Measurements from ENCODE around the gene CD70. TPM values are rescaled to one million over a fixed set of nuclear protein-coding genes. Genes with fewer than 3 reads are reported as not detected.
A peak's percentile ranks its signal among the peaks of the same experiment; 100 is the strongest.
"Not testable (repeated sequence)": the region's sequence is repeated elsewhere in the genome, so short reads cannot be mapped to it uniquely, and the experiment has no call there.

CD70 gene
- 0.88 TPM for polyA plus RNA-seq (2013, experiment 1 of 2)
- polyA plus RNA-seq (2013, experiment 2 of 2), result 0.91 TPM

DNA sequence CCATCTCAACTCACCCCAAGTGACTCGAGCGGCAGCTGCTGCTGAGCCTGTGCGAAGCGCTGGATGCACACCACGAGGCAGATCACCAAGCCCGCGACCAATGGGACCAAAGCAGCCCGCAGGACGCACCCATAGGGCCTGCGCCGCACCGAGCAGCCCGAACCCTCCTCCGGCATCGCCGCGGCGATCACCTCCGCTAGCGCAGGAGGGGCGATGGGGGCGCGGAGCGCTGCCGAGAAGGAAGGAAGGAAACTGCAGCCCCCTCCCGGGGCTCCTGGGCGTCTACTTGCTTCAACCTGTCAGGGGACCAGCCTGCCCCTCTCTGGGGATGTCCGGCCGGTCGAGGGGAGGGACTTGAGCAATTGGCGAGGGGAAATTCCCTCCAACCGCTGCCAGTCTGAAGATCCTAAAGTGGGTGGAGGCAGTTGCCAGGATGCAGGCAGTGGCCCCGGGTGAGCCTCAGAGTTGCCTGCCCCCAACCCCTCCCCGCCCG lies at the start of gene CD70:
Gene CD70, minus strand, starts transcription at position 324 of the 493 bp plus-strand sequence. Its CDS starts 148 bp downstream, at position 176.
- Histone ChIP-seq H3K18ac (ENCODE audit: low read length) (peak within 1 kb of the TSS; percentile 52), H2AFZ (ENCODE audit: low read length) (peak within 1 kb of the TSS; percentile 80), H3K79me1 (ENCODE audit: low read depth, low read length) (no peaks in the 10 kb centered on the region), H3K23ac (ENCODE audit: low read depth, low read length, poor library complexity) (peak within 1 kb of the TSS; percentile 56), H3K4me1 (ENCODE audit: control insufficient read depth in 2 of 2, insufficient read depth in 1 of 2, low read depth in 1 of 2, low read length in 2 of 2) (peaks cover 2 to 15% of the 10 kb centered on the region in 2 donors), H2BK120ac (ENCODE audit: low read depth, low read length) (no peak within 1 kb of the TSS), H3K4ac (ENCODE audit: low read length) (no peak within 1 kb of the TSS), H2BK12ac (ENCODE audit: low read length) (no peak within 1 kb of the TSS), H2AK5ac (ENCODE audit: low read depth, low read length) (peak within 1 kb of the TSS; percentile 81), H3K4me3 (ENCODE audit: low read length in 2 of 2) (peak within 1 kb of the TSS; percentile 9 to 72), H3K9me3 (replicated peaks in 1 of 2; ENCODE audit: control insufficient read depth in 2 of 2, insufficient read depth in 1 of 2, low read depth in 1 of 2, low read length in 2 of 2) (peaks cover 0 to 4% of the 10 kb centered on the region in 2 donors), H4K91ac (ENCODE audit: low read depth, low read length, poor library complexity) (no peak within 1 kb of the TSS), H2BK5ac (ENCODE audit: low read length) (no peak within 1 kb of the TSS), H4K8ac (ENCODE audit: low read depth, low read length) (no peak within 1 kb of the TSS), H3K9ac (ENCODE audit: low read depth, low read length, poor library complexity) (peak within 1 kb of the TSS; percentile 9), H3K14ac (ENCODE audit: low read length) (peak within 1 kb of the TSS; percentile 64), H3K27me3 (ENCODE audit: control insufficient read depth in 3 of 3, insufficient read depth in 3 of 3, low read depth in 1 of 3, low read length in 3 of 3) (peaks cover 29 to 76% (median 58%) of the 10 kb centered on the region in 3 experiments), H2BK15ac (ENCODE audit: low read length) (peak within 1 kb of the TSS; percentile 88), H3K4me2 (ENCODE audit: insufficient read depth, low read length, poor library complexity, severe bottlenecking) (peak within 1 kb of the TSS; percentile 79), H3K27ac (replicated peaks; ENCODE audit: low read length) (no peak within 1 kb of the TSS), H3K36me3 (replicated peaks in 1 of 2; ENCODE audit: control insufficient read depth in 2 of 2, insufficient read depth in 2 of 2, low read length in 2 of 2) (no peaks in the 10 kb centered on the region)
- no CpG with 5 or more reads among the region's 35 CpGs for WGBS, 2 donors (ENCODE audit: extremely low coverage in 2 of 2, insufficient read length in 2 of 2, insufficient replicate concordance in 1 of 2)
- peak; percentile 44 for DNase-seq (ENCODE audit: low spot score)

GRCh38 chr19:6640333-6640732 lies 49.4 kb upstream of the CD70 start:
- not testable (repeated sequence) for H2AK5ac ChIP-seq (ENCODE audit: low read depth, low read length); H2BK120ac ChIP-seq (ENCODE audit: low read depth, low read length); H3K4me1 ChIP-seq (ENCODE audit: control insufficient read depth in 2 of 2, insufficient read depth in 1 of 2, low read depth in 1 of 2, low read length in 2 of 2); H3K27ac ChIP-seq (replicated peaks; ENCODE audit: low read length); H3K18ac ChIP-seq (ENCODE audit: low read length); H2AFZ ChIP-seq (ENCODE audit: low read length); DNase-seq (ENCODE audit: low spot score); H3K23ac ChIP-seq (ENCODE audit: low read depth, low read length, poor library complexity); H2BK15ac ChIP-seq (ENCODE audit: low read length); H3K4me3 ChIP-seq (ENCODE audit: low read length in 2 of 2); H3K4me2 ChIP-seq (ENCODE audit: insufficient read depth, low read length, poor library complexity, severe bottlenecking); H3K79me1 ChIP-seq (ENCODE audit: low read depth, low read length); H3K14ac ChIP-seq (ENCODE audit: low read length); H2BK12ac ChIP-seq (ENCODE audit: low read length); H3K9ac ChIP-seq (ENCODE audit: low read depth, low read length, poor library complexity); H4K91ac ChIP-seq (ENCODE audit: low read depth, low read length, poor library complexity); H3K27me3 ChIP-seq (ENCODE audit: control insufficient read depth in 3 of 3, insufficient read depth in 3 of 3, low read depth in 1 of 3, low read length in 3 of 3); H3K9me3 ChIP-seq (replicated peaks in 1 of 2; ENCODE audit: control insufficient read depth in 2 of 2, insufficient read depth in 1 of 2, low read depth in 1 of 2, low read length in 2 of 2); H3K4ac ChIP-seq (ENCODE audit: low read length); H3K36me3 ChIP-seq (replicated peaks in 1 of 2; ENCODE audit: control insufficient read depth in 2 of 2, insufficient read depth in 2 of 2, low read length in 2 of 2); H2BK5ac ChIP-seq (ENCODE audit: low read length); H4K8ac ChIP-seq (ENCODE audit: low read depth, low read length)
- no CpG with 5 or more reads among the region's 9 CpGs for WGBS, 2 donors (ENCODE audit: extremely low coverage in 2 of 2, insufficient read length in 2 of 2, insufficient replicate concordance in 1 of 2)

GRCh38 chr19:6639439-6639838 lies 48.5 kb upstream of the CD70 start:
- H3K9me3 ChIP-seq (replicated peaks in 1 of 2; ENCODE audit: control insufficient read depth in 2 of 2, insufficient read depth in 1 of 2, low read depth in 1 of 2, low read length in 2 of 2), result no peaks in the 10 kb centered on the region
- H3K4ac ChIP-seq (ENCODE audit: low read length), result no peak overlapping the region
- no peak overlapping the region for H2BK5ac ChIP-seq (ENCODE audit: low read length)
- no peaks in the 10 kb centered on the region for H3K79me1 ChIP-seq (ENCODE audit: low read depth, low read length)
- no peak overlapping the region for H3K4me2 ChIP-seq (ENCODE audit: insufficient read depth, low read length, poor library complexity, severe bottlenecking)
- no peaks in the 10 kb centered on the region for H3K4me1 ChIP-seq (ENCODE audit: control insufficient read depth in 2 of 2, insufficient read depth in 1 of 2, low read depth in 1 of 2, low read length in 2 of 2)
- H2BK12ac ChIP-seq (ENCODE audit: low read length), result no peak overlapping the region
- no peak overlapping the region for H3K27ac ChIP-seq (replicated peaks; ENCODE audit: low read length)
- WGBS, 2 donors (ENCODE audit: extremely low coverage in 2 of 2, insufficient read length in 2 of 2, insufficient replicate concordance in 1 of 2), result no CpG with 5 or more reads among the region's 4 CpGs
- H3K9ac ChIP-seq (ENCODE audit: low read depth, low read length, poor library complexity), result no peak overlapping the region
- H3K36me3 ChIP-seq (replicated peaks in 1 of 2; ENCODE audit: control insufficient read depth in 2 of 2, insufficient read depth in 2 of 2, low read length in 2 of 2), result no peaks in the 10 kb centered on the region
- no peak overlapping the region for H4K8ac ChIP-seq (ENCODE audit: low read depth, low read length)
- no peak overlapping the region for H2AFZ ChIP-seq (ENCODE audit: low read length)
- no peak overlapping the region for H3K18ac ChIP-seq (ENCODE audit: low read length)
- no peak overlapping the region for H4K91ac ChIP-seq (ENCODE audit: low read depth, low read length, poor library complexity)
- no peak for DNase-seq (ENCODE audit: low spot score)
- H3K4me3 ChIP-seq (ENCODE audit: low read length in 2 of 2), result no peak overlapping the region
- H2AK5ac ChIP-seq (ENCODE audit: low read depth, low read length), result no peak overlapping the region
- H3K27me3 ChIP-seq (ENCODE audit: control insufficient read depth in 3 of 3, insufficient read depth in 3 of 3, low read depth in 1 of 3, low read length in 3 of 3), result peaks cover 0 to 4% (median 0%) of the 10 kb centered on the region in 3 experiments
- no peak overlapping the region for H3K23ac ChIP-seq (ENCODE audit: low read depth, low read length, poor library complexity)
- no peak overlapping the region for H2BK15ac ChIP-seq (ENCODE audit: low read length)
- H2BK120ac ChIP-seq (ENCODE audit: low read depth, low read length), result no peak overlapping the region
- H3K14ac ChIP-seq (ENCODE audit: low read length), result no peak overlapping the region

- H2BK15ac ChIP-seq (ENCODE audit: low read length); H2BK120ac ChIP-seq (ENCODE audit: low read depth, low read length); H2AFZ ChIP-seq (ENCODE audit: low read length); H2BK5ac ChIP-seq (ENCODE audit: low read length); H3K9me3 ChIP-seq (replicated peaks in 1 of 2; ENCODE audit: control insufficient read depth in 2 of 2, insufficient read depth in 1 of 2, low read depth in 1 of 2, low read length in 2 of 2); H3K4ac ChIP-seq (ENCODE audit: low read length); H2AK5ac ChIP-seq (ENCODE audit: low read depth, low read length); H3K18ac ChIP-seq (ENCODE audit: low read length); H3K79me1 ChIP-seq (ENCODE audit: low read depth, low read length); H3K4me3 ChIP-seq (ENCODE audit: low read length in 2 of 2); H3K4me1 ChIP-seq (ENCODE audit: control insufficient read depth in 2 of 2, insufficient read depth in 1 of 2, low read depth in 1 of 2, low read length in 2 of 2); H4K91ac ChIP-seq (ENCODE audit: low read depth, low read length, poor library complexity); H3K36me3 ChIP-seq (replicated peaks in 1 of 2; ENCODE audit: control insufficient read depth in 2 of 2, insufficient read depth in 2 of 2, low read length in 2 of 2); H4K8ac ChIP-seq (ENCODE audit: low read depth, low read length); DNase-seq (ENCODE audit: low spot score); H3K27me3 ChIP-seq (ENCODE audit: control insufficient read depth in 3 of 3, insufficient read depth in 3 of 3, low read depth in 1 of 3, low read length in 3 of 3); H3K4me2 ChIP-seq (ENCODE audit: insufficient read depth, low read length, poor library complexity, severe bottlenecking); H3K9ac ChIP-seq (ENCODE audit: low read depth, low read length, poor library complexity); H2BK12ac ChIP-seq (ENCODE audit: low read length); H3K14ac ChIP-seq (ENCODE audit: low read length); H3K27ac ChIP-seq (replicated peaks; ENCODE audit: low read length): not testable (repeated sequence)
- peak overlapping the region; percentile 52 for H3K23ac ChIP-seq (ENCODE audit: low read depth, low read length, poor library complexity)
- no CpG with 5 or more reads among the region's 4 CpGs for WGBS, 2 donors (ENCODE audit: extremely low coverage in 2 of 2, insufficient read length in 2 of 2, insufficient replicate concordance in 1 of 2)
Measured at GRCh38 chr19:6633456-6633813, 42.5 kb upstream of the CD70 start.

Measured in neuronal stem cell (in vitro differentiated cells).